Measurements from ENCODE around the gene SDHAF3.

DNA sequence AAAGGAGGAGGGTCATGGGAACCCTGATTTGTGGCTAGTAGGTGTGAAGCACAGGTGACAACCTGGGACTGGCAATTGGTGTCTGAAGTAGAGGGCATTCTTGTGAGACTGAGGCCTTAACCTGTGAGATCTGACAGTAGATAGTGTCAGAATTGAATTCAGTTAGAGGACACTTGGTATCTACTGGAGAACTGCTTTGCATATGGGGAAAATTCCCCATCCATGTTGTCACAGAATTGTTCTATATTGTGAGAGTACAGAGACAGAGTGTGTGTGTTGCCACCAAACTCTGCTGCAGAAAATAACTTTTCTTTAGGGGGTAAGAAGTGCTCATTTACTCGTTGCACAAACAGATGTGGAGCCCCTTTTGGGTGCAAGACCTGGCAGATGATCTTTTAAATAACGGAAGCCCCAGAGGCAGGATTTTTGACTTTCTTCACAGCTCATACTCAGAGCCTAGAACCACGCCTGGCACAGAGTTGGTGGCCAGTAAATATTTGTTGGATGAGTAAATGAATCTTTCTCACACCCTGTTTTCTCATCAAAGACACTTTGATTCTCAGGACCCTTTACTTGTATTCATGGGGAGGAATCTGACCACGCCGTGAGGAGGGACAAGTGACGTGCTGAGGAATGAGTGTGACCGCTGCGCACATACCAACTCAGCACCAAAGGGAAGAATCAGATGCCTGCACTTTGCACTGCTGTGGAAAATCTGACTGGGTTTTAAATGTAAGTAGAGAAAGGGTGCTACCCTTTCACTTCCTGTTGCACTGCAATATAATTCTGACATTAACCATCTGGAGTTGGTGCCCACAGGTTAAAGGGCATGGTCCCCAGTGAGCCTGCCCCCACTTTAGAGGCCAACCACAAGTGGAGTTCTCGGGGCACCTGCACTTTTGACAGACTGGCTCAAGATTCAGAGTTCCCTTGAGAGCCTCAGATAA is 39.2 kb upstream of the SDHAF3 start:
- TF ChIP-seq, protein P1, sequence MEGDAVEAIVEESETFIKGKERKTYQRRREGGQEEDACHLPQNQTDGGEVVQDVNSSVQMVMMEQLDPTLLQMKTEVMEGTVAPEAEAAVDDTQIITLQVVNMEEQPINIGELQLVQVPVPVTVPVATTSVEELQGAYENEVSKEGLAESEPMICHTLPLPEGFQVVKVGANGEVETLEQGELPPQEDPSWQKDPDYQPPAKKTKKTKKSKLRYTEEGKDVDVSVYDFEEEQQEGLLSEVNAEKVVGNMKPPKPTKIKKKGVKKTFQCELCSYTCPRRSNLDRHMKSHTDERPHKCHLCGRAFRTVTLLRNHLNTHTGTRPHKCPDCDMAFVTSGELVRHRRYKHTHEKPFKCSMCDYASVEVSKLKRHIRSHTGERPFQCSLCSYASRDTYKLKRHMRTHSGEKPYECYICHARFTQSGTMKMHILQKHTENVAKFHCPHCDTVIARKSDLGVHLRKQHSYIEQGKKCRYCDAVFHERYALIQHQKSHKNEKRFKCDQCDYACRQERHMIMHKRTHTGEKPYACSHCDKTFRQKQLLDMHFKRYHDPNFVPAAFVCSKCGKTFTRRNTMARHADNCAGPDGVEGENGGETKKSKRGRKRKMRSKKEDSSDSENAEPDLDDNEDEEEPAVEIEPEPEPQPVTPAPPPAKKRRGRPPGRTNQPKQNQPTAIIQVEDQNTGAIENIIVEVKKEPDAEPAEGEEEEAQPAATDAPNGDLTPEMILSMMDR (IDR thresholded peaks at IDR 0.05), result no peak
- no peak for TF ChIP-seq POLR2A (IDR thresholded peaks at IDR 0.05)

Measured in thyroid gland (tissue), 4 donors.